ENCODE results near the gene TRIP12. TPM values are rescaled to one million over a fixed set of nuclear protein-coding genes. Genes with fewer than 3 reads are reported as not detected.

Gene TRIP12
- total RNA-seq, 4 donors from 2014 or later = 112 to 156 (median 129) TPM

- DNase-seq (ENCODE audit: low spot score in 2 of 2) = no peak
- WGBS, 2 donors = 83 to 89% methylated on average over 6 of the region's 6 CpGs
- intact Hi-C loops (cut with DNase I; ENCODE audit: low total_unique reads) = loop anchor here (1.0 kb wide), 1 partner anchor 31 kb away; no protein-coding TSS in a partner anchor
- no peak overlapping the region for H3K4me3 ChIP-seq (ENCODE audit: low read depth, poor library complexity, severe bottlenecking)
- TF ChIP-seq CTCF (IDR thresholded peaks at IDR 0.05) (no peak), POLR2A (IDR thresholded peaks at IDR 0.05) (no peak)
These were observed 188.1 kb downstream of the TRIP12 start for GRCh38 chr2:229733611-229734245.

GRCh38 chr2:229732897-229733296 is 188.9 kb downstream of the TRIP12 start:
- TF ChIP-seq CTCF (IDR thresholded peaks at IDR 0.05) (no peak), POLR2A (IDR thresholded peaks at IDR 0.05) (no peak)
- DNase-seq (ENCODE audit: low spot score in 2 of 2) = no peak
- intact Hi-C loops (cut with DNase I; ENCODE audit: low total_unique reads) = no loop called here
- H3K4me3 ChIP-seq (ENCODE audit: low read depth, poor library complexity, severe bottlenecking) = no peak overlapping the region
- 85 to 87% methylated on average over 6 of the region's 6 CpGs for WGBS, 2 donors

- 43 to 47% methylated on average over 4 of the region's 4 CpGs for WGBS, 2 donors
- no peak overlapping the region for H3K4me3 ChIP-seq (ENCODE audit: low read depth, poor library complexity, severe bottlenecking)
- intact Hi-C loops (cut with DNase I; ENCODE audit: low total_unique reads) = no loop called here
- no peak for TF ChIP-seq CTCF (IDR thresholded peaks at IDR 0.05)
- no peak for TF ChIP-seq POLR2A (IDR thresholded peaks at IDR 0.05)
- no peak for DNase-seq (ENCODE audit: low spot score in 2 of 2)
These were observed 189.9 kb downstream of the TRIP12 start for GRCh38 chr2:229731916-229732315.

GRCh38 chr2:229731363-229731762 is 190.4 kb downstream of the TRIP12 start:
- TF ChIP-seq CTCF (IDR thresholded peaks at IDR 0.05) = no peak
- intact Hi-C loops (cut with DNase I; ENCODE audit: low total_unique reads) = no loop called here
- no peak for DNase-seq (ENCODE audit: low spot score in 2 of 2)
- no peak overlapping the region for H3K4me3 ChIP-seq (ENCODE audit: low read depth, poor library complexity, severe bottlenecking)
- WGBS, 2 donors = 81 to 83% methylated on average over 5 of the region's 5 CpGs

- H3K4me3 ChIP-seq (ENCODE audit: low read depth, poor library complexity, severe bottlenecking) = no peak overlapping the region
- intact Hi-C loops (cut with DNase I; ENCODE audit: low total_unique reads) = no loop called here
- TF ChIP-seq POLR2A (IDR thresholded peaks at IDR 0.05) (no peak), CTCF (IDR thresholded peaks at IDR 0.05) (no peak)
- DNase-seq (ENCODE audit: low spot score in 2 of 2) = no peak
These were observed 193.4 kb downstream of the TRIP12 start for GRCh38 chr2:229728370-229728769.

- DNase-seq (ENCODE audit: low spot score in 2 of 2) = no peak
- intact Hi-C loops (cut with DNase I; ENCODE audit: low total_unique reads) = no loop called here
- TF ChIP-seq POLR2A (IDR thresholded peaks at IDR 0.05) = no peak
- no peak overlapping the region for H3K4me3 ChIP-seq (ENCODE audit: low read depth, poor library complexity, severe bottlenecking)
- WGBS, 2 donors = 79 to 88% methylated on average over 2 of the region's 2 CpGs
These were observed 195.2 kb downstream of the TRIP12 start for GRCh38 chr2:229726643-229727042.
